Activated CD8-positive, alpha-beta memory T cell treated with anti-CD3 and anti-CD28 coated beads, Interleukin-2, amount 50 U/mL, for 24 hours (primary cell): ENCODE data around the gene UTP11.

Experiments used
- DNase-seq: peaks from one replicate; pipeline ENCODE4 v3.0.0-alpha.2; 2020; ENCODE audit errors: extremely low read depth

Gene UTP11

DNA sequence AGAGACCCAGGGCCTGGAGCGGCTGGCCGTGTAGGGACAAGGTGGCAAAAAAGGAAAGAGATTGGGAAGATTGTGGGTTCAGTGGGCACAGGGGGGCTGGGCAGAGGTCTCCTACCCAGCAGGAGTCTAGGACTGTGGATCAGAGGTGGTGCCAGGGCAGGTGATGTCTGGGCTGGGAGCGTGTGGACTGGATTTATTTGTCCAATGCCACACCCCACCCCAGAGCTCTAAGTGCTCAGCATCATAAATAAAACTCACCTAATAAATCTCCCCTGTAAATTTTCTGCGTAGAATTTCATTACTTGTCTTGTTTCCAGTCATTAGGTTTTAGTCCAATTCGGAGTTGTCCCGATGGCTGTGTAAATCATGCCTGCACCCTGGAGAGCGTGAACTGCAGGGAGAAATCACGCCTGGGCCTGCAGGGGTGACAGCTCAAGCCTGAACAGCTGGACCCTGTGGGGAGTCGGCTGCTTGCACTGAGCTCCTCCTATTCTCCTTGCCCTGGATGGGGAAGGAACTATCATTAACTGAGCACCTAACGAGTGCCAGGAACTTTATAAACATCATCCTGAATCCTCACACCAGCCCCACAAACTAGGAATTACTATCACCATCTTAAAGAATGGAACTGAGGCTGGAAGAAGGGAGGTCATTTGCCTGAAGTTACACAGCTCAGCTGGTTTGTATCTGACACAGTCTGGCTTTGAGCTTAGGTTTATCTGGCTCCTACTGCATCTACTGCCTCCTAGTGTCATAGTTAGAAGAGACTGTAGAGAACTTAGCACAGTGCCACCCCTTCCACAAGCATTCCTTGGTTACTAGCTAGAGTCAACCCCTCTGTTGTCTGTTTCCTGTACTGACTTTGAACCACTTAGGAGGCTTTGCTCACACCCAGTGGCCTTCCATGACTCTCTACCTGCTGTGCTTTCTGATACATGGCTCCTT, 59.0 kb downstream of the UTP11 start:
- DNase-seq: no peak

DNA sequence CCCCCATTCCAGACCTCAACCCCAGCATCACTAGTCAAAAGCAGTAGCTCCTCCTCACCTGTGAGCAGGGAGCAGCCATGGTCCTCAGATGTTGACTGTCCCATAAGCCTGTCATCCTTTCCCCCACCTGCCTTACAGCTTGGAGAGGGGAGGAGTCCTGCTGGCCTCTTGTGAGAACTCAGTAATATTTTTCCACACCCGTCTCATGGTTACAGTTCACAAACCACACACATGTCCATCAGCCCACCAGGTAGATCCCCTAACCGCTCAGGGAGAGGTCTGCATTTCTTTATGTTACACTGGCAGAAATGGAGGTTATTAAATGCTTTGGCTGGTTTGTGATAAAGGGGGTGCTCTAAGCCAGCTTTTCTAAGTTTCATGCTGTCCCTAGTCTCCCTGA, 60.3 kb downstream of the UTP11 start:
- no peak for DNase-seq

DNA sequence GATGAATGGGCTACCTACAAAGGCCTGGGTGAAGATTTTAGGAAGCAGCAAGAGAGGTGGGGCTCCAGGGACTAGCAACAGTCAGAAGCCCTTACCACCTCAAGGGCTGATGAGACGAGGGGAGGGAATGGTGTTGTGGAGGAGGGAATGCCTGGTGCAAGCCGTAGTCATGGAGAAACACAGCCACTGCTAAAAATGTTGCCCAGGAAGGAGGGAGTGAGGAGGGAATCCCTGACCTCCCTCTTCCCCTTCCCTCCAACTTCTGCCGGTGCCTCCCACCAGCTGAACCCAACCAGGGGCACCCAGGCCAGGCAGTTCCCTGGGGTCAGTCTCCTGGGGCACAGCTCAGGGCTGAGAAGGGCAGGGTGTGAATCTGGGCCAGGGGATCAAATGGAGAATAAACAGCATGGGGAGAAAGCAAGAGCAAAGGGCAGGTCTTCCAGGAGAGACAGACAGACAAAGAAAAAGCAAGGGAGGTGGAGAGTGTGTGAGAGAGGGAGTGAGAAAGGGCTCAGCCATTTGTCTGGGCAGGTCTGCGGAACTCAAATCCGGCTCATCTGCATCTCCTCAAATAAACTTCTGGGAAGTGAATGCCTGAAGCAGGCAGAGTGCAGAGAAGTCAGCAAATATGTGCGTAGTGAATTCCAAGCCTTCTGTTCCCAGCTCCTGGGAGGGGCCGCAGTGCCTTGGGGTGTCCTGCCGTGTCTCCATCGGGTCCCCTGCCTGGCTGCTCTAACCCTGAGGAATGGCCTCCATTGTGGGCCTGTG, 61.2 kb downstream of the UTP11 start:
- no peak for DNase-seq

DNA sequence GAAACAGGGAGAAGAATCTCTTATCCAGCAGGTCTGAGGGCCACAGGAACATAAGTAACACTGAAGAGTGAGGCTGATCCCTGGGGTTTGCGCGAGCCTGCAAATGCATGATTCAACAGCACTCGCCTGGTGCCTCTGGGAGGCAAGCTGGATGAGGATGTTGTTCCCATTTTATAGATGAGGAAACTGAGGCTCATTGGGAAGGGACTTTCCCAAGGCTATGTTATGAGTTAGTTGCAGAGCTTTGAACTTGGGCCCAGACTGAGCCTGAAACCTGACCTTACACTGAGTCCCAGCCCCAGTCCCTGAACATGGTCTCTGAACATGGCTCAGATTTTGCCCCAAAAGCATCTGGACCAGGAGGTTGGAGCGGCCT, 61.8 kb downstream of the UTP11 start:
- DNase-seq: no peak
